GM23338 (cell line): ENCODE data around the gene INPP4A. TPM values are rescaled to one million over a fixed set of nuclear protein-coding genes. Genes with fewer than 3 reads are reported as not detected.

ENCODE experiments used
- ATAC-seq: fragments of 200-7000 bp; cut with Tn5 transposase; 3 replicates; pipeline ENCODE4 v1.9.1; 2020
- DNase-seq: peaks from one replicate; pipeline ENCODE4 v3.0.0-alpha.2; 2015; ENCODE audit warnings: low spot score
- H2AFZ ChIP-seq: fragments of 200-600 bp; sonication (generic); 2 replicates; pipeline ENCODE4 v1.8.0; 2016; ENCODE audit warnings: antibody characterized with exemption, mild to moderate bottlenecking, moderate library complexity
- H3F3A ChIP-seq: fragments of 200-600 bp; sonication (generic); replicated peaks from 2 replicates; pipeline ENCODE4 v1.8.0; 2017; ENCODE audit warnings: antibody characterized with exemption, mixed run types, low read depth
- H3K27ac ChIP-seq: fragments of 200-600 bp; sonication (generic); 2 replicates; pipeline ENCODE4 v1.6.1; 2016; ENCODE audit warnings: low read depth
- H3K27me3 ChIP-seq: fragments of 200-600 bp; sonication (generic); 2 replicates; pipeline ENCODE4 v1.8.0; 2016; ENCODE audit warnings: mild to moderate bottlenecking, mixed run types, moderate library complexity; ENCODE audit not compliant: insufficient read depth
- H3K36me3 ChIP-seq: fragments of 200-600 bp; sonication (generic); 2 replicates; pipeline ENCODE4 v1.8.0; 2016; ENCODE audit warnings: mild to moderate bottlenecking; ENCODE audit not compliant: insufficient read depth
- H3K4me1 ChIP-seq: fragments of 200-600 bp; sonication (generic); 2 replicates; pipeline ENCODE4 v1.8.0; 2016; ENCODE audit warnings: mild to moderate bottlenecking, moderate library complexity; ENCODE audit not compliant: insufficient read depth
- H3K4me2 ChIP-seq: fragments of 200-600 bp; sonication (generic); 2 replicates; pipeline ENCODE4 v1.7.1; 2017; ENCODE audit warnings: mixed run types
- H3K4me3 ChIP-seq: fragments of 200-600 bp; sonication (generic); 2 replicates; pipeline ENCODE4 v1.6.1; 2016; ENCODE audit warnings: mixed run types
- H3K79me2 ChIP-seq: fragments of 200-600 bp; sonication (generic); replicated peaks from 2 replicates; pipeline ENCODE4 v1.8.0; 2017; ENCODE audit warnings: mild to moderate bottlenecking; ENCODE audit not compliant: insufficient read depth
- H3K9me2 ChIP-seq: fragments of 200-600 bp; sonication (generic); 2 replicates; pipeline ENCODE4 v1.8.0; 2017; ENCODE audit not compliant: insufficient read depth
- H4K20me1 ChIP-seq: fragments of 200-600 bp; sonication (generic); replicated peaks from 2 replicates; pipeline ENCODE4 v1.8.0; 2017; ENCODE audit warnings: mild to moderate bottlenecking; ENCODE audit not compliant: insufficient read depth
- H3K27ac Mint-ChIP-seq: 2 replicates; pipeline ENCODE4 v1.8.0; 2020; ENCODE audit warnings: inconsistent platforms, mild to moderate bottlenecking, moderate library complexity, mixed read lengths
- H3K27me3 Mint-ChIP-seq: 3 replicates; pipeline ENCODE4 v1.8.0; 2022; ENCODE audit warnings: low read depth, mild to moderate bottlenecking, moderate library complexity, mixed read lengths, inconsistent platforms; ENCODE audit not compliant: insufficient read depth, poor library complexity
- H3K36me3 Mint-ChIP-seq: 3 replicates; pipeline ENCODE4 v1.8.0; 2021; ENCODE audit warnings: low read depth, mild to moderate bottlenecking, inconsistent platforms, moderate library complexity, mixed read lengths
- H3K4me1 Mint-ChIP-seq: 3 replicates; pipeline ENCODE4 v1.8.0; 2020; ENCODE audit warnings: mild to moderate bottlenecking, inconsistent platforms, mixed read lengths
- H3K4me3 Mint-ChIP-seq: 3 replicates; pipeline ENCODE4 v1.8.0; 2021; ENCODE audit warnings: moderate library complexity, mild to moderate bottlenecking, inconsistent platforms, mixed read lengths
- H3K9me3 Mint-ChIP-seq: 3 replicates; pipeline ENCODE4 v1.8.0; 2020; ENCODE audit warnings: moderate library complexity, mild to moderate bottlenecking, inconsistent platforms, mixed read lengths
- CREB1 ChIP-seq: fragments of 250-450 bp; sonication (Bioruptor Pico); IDR thresholded peaks from 2 replicates; pipeline ENCODE4 v1.5.0; 2020; ENCODE audit warnings: low read depth, mild to moderate bottlenecking, moderate library complexity
- CTCF ChIP-seq, 2 experiments: fragments of 200-600 bp in 1 of 2; sonication (generic) in 1 of 2; conservative IDR thresholded peaks; 2 replicates each; pipeline versions ENCODE4 v1.5.1 to v1.6.1; 2016 to 2017; ENCODE audit warnings: antibody characterized with exemption in 2 of 2, low read depth in 2 of 2, mild to moderate bottlenecking in 2 of 2, moderate library complexity in 1 of 2
- EZH2 ChIP-seq: fragments of 200-600 bp; sonication (generic); IDR thresholded peaks from one replicate; pipeline ENCODE4 v1.8.0; 2017; ENCODE audit warnings: antibody characterized with exemption, mild to moderate bottlenecking, low read depth; ENCODE audit not compliant: unreplicated experiment
- EZH2phosphoT487 ChIP-seq: fragments of 200-600 bp; sonication (generic); IDR thresholded peaks from one replicate; pipeline ENCODE4 v1.8.1; 2018; ENCODE audit warnings: antibody characterized with exemption; ENCODE audit not compliant: unreplicated experiment
- JUNB ChIP-seq: IDR thresholded peaks from one replicate; pipeline ENCODE4 v1.6.1; 2016; ENCODE audit warnings: antibody characterized with exemption; ENCODE audit not compliant: unreplicated experiment
- POLR2AphosphoS5 ChIP-seq: IDR thresholded peaks from 2 replicates; pipeline ENCODE4 v1.6.1; 2016; ENCODE audit warnings: antibody characterized with exemption, low read depth
- REST ChIP-seq: IDR thresholded peaks from one replicate; pipeline ENCODE4 v1.6.1; 2018; ENCODE audit warnings: antibody characterized with exemption; ENCODE audit not compliant: unreplicated experiment
- STAT1 ChIP-seq: IDR thresholded peaks from one replicate; pipeline ENCODE4 v1.6.1; 2016; ENCODE audit warnings: antibody characterized with exemption; ENCODE audit not compliant: unreplicated experiment
- ZNF114 ChIP-seq: fragments of 250-450 bp; sonication (Bioruptor Pico); IDR thresholded peaks from 2 replicates; pipeline ENCODE4 v1.5.0; 2020; ENCODE audit warnings: mild to moderate bottlenecking, moderate library complexity
- ZNF331 ChIP-seq: fragments of 250-450 bp; sonication (Bioruptor Pico); IDR thresholded peaks from 2 replicates; pipeline ENCODE4 v1.5.0; 2020; ENCODE audit warnings: low read depth, mild to moderate bottlenecking, moderate library complexity
- polyA plus RNA-seq: library from polyadenylated mRNA; unstranded; fragments of >200 nt; fragmentation: Nextera tagmentation; extraction: Ambion mirVana; gene quantifications from 2 replicates; pipeline ENCODE4 v1.2.1, GENCODE V29; 2016
- total RNA-seq: library from RNA; depleted of rRNA; stranded (reverse); fragments of >200 nt; shearing (Covaris generic); gene quantifications from 2 replicates; pipeline ENCODE4 v1.2.3, GENCODE V29; 2014
- TF ChIP-seq, protein P1 (sequence below): IDR thresholded peaks from 2 replicates; pipeline ENCODE4 v1.6.1; 2016; ENCODE audit warnings: antibody characterized with exemption

The INPP4A gene
- total and polyA plus RNA-seq, 2 experiments from 2014 or later, result 8.5 to 36.9 TPM

DNA sequence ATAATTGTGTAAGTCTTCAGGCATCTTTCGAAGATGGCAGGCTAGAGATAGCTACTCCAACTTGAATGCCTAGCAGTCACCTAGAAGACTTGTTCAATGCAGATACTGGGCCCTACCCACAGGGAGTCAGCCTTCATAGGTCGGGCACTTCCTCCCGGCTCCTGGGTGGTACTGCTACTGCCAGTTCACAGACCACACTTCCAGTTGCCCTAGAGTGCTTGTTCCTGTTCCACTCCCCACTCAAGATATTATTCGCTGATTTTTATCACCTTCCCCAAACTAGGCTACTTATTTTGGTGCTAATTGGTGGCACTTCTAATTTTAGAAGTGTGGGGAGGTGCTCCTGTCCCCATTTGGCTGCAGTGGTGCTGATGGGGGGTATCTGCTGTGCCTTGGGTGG lies 34.2 kb downstream of the INPP4A start (continued):
- TF ChIP-seq EZH2 (no peak), POLR2AphosphoS5 (no peak), ZNF114 (no peak), ZNF331 (CRISPR knock-in tag) (no peak), EZH2phosphoT487 (no peak), CTCF (conservative IDR thresholded peaks at IDR 0.05; ENCODE audit: low read depth in 2 of 2) (no peak), JUNB (no peak), CREB1 (CRISPR knock-in tag) (no peak)
- TF ChIP-seq, protein P1, sequence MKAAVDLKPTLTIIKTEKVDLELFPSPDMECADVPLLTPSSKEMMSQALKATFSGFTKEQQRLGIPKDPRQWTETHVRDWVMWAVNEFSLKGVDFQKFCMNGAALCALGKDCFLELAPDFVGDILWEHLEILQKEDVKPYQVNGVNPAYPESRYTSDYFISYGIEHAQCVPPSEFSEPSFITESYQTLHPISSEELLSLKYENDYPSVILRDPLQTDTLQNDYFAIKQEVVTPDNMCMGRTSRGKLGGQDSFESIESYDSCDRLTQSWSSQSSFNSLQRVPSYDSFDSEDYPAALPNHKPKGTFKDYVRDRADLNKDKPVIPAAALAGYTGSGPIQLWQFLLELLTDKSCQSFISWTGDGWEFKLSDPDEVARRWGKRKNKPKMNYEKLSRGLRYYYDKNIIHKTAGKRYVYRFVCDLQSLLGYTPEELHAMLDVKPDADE, result no peak

DNA sequence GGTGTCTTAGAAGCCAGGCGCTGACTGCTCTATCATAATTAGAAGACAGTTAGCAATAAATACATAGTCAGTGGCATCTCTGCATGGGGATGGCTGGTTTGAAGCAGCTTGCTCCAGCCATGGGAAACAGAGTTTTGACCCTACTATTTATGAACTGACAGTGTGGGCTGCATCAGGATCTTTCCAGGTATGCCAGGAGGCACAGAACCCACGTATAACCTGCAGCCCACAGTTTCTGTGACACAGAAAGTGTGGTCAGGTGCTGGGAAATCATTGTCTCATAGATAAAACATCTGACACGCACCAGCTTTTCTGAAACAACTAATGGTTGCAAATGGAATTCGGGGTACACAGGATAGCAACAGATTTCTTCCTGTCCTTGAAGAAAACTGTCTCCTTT lies 34.7 kb downstream of the INPP4A start:
- H3K27ac Mint-ChIP-seq, result no peak overlapping the region
- H3K27me3 ChIP-seq, result no peaks in the 10 kb centered on the region
- no peaks in the 10 kb centered on the region for H3F3A ChIP-seq
- no peak for TF ChIP-seq REST
- no peak for TF ChIP-seq EZH2phosphoT487
- no peak for TF ChIP-seq POLR2AphosphoS5
- TF ChIP-seq, protein P1, result no peak
- TF ChIP-seq JUNB, result no peak
- TF ChIP-seq EZH2, result no peak
- TF ChIP-seq ZNF331 (CRISPR knock-in tag), result no peak
- no peak for TF ChIP-seq STAT1
- H3K36me3 ChIP-seq, result no peaks in the 10 kb centered on the region
- H3K27ac ChIP-seq, result no peak overlapping the region
- no peak overlapping the region for H3K4me3 Mint-ChIP-seq
- no peaks in the 10 kb centered on the region for H3K36me3 Mint-ChIP-seq
- no peak for DNase-seq
- no peak overlapping the region for H3K4me3 ChIP-seq
- peaks cover 18% of the 10 kb centered on the region; the same call in 1 of the 2 replicates for H4K20me1 ChIP-seq
- H2AFZ ChIP-seq, result no peak overlapping the region
- H3K4me1 ChIP-seq, result peaks cover 28% of the 10 kb centered on the region
- peaks cover 72% of the 10 kb centered on the region for H3K79me2 ChIP-seq
- no peaks in the 10 kb centered on the region for H3K9me2 ChIP-seq
- H3K4me1 Mint-ChIP-seq, result peaks cover 82% of the 10 kb centered on the region
- H3K27me3 Mint-ChIP-seq, result peaks cover 6% of the 10 kb centered on the region
- ATAC-seq, result no peak
- H3K4me2 ChIP-seq, result no peak overlapping the region
- H3K9me3 Mint-ChIP-seq, result no peaks in the 10 kb centered on the region
